Glomerular endothelial cell (primary cell): ENCODE data around the gene RAI1. TPM values are rescaled to one million over a fixed set of nuclear protein-coding genes. Genes with fewer than 3 reads are reported as not detected.
"Not testable (repeated sequence)": the region's sequence is repeated elsewhere in the genome, so short reads cannot be mapped to it uniquely, and the experiment has no call there.

Experiments
- DNase-seq: peaks from one replicate; pipeline ENCODE4 v3.0.0-alpha.2; 2011; ENCODE audit warnings: low read depth, low spot score; ENCODE audit errors: extremely low read depth
- total RNA-seq: library from RNA; depleted of rRNA; stranded (reverse); fragments of >200 nt; gene quantifications from 2 replicates; pipeline ENCODE4 v1.2.3, GENCODE V29; 2015

Gene RAI1
- total RNA-seq, 1 donor from 2014 or later: 64.9 TPM

- DNase-seq: no peak
These were observed 2.0 kb upstream of the RAI1 start for GRCh38 chr17:17679243-17679642.

DNA sequence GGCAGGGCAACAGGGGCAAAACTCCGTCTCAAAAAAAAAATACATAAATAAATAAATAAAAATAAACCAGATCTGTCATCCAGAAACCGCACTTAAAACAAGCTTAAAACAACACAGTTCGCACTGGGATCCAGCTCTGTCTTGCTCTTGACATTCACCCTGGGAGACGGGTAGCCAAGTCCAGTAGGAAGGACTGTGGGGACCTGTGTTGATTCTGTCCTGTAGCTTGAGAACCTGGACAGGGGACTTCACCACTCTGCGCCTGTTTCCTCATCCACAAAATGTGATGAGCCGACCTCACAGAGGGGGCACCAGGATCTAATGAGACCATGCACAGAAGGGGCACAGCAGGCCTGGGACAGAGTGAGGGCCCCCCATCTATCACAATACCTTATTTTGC is 1.5 kb upstream of the RAI1 start:
- no peak for DNase-seq

GRCh38 chr17:17680477-17681186 is 626 bp upstream of the RAI1 start:
- no peak for DNase-seq

DNA sequence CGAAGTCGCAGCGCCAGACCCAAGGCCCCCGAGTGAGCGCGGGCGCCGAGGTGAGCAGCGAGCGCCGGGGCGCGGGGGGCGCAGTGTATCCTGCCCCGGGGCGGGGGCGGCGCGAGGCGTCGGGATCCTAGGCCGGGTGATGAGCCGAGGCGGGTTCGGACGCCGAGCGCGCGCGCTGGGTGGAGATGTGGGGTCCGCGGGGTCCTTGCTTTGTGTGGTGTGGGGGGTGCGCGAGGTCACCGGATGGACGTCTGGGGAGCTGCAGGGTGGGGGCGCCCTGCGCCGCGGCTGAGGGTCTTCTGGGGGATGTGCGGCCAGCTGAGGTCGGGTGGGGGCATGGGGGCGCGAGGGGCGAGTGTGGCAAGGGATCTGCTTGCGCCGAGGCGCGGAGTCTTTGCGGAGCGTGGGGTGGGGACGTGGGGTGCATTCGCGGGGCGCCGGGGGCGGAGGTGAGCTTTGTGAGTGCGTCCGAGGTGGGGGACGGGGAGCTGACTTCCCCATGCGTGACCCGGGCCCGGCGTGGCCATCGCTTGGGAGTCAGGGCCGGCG is 560 bp downstream of the RAI1 start:
- DNase-seq: no peak

DNA sequence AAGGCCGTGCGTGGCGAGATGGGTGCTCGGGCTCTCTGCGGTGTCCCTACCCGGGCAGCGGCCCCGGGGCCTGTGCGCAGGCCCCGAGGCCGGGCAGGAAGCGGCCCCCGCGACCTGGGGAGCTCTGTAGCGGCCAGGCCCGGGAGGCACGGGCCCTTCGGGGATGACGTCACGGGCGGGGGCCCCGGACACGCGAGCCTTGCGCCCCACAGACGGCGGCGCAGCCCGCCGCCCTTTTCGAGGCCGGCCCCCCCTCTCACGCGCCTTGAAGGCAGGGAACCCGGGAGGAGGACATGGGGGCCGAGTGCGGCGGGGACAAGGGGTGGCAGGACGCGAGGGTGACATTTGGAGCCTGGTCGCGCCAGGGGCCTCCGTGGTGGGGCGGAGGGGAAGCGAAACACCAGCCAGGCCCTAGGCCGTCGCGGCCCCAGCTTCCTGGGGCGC is 1.1 kb downstream of the RAI1 start:
- DNase-seq: no peak

- no peak for DNase-seq
These were observed 1.8 kb downstream of the RAI1 start for GRCh38 chr17:17682737-17683680.

- DNase-seq: no peak
These were observed 2.6 kb downstream of the RAI1 start for GRCh38 chr17:17683710-17684365.

- no peak for DNase-seq
These were observed 3.9 kb downstream of the RAI1 start for GRCh38 chr17:17684906-17685774.

DNA sequence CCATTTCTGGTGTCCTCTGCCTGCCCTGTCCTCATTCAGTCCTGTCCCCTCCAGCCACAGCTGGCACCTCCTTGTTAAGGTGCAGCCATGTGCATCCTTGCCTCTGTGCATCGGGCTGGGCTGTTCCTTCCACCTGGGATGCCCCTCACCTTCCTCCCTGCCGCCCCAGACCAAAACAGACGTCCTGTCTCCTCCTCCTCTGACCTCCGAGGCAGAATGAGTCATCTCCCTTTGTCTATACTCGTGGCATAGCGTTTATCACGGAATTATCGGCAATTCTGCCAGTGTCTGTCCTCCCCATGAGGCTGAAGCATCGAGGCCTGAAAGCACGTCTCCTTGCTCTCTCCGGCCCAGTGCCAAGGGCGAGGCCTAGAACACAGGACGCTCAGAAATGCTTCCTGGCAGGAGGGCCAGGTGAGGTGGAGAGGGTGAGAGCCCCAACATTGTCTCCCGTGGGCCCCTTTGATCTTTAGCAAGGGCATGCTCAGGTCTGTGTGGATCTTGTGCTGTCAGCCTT is 4.6 kb downstream of the RAI1 start:
- no peak for DNase-seq

DNA sequence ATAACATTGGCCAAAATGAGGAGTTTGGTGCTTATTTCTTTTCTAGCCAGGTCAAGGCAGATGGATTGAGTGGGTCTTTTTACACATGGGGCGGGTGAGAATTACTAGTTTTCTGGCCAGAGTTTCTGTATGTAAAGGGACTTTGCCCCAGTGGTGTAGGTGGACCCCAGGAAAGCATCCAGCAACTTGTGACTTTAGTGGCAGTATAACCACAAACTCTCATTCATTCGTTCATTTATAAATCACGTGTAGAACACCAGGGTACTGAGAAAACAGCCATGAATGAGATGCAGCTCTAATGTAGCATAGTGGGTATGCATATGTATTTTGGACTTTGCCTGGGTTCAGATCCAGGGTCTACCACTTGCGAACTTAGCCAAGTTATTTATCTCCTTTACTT is 8.1 kb downstream of the RAI1 start:
- DNase-seq: no peak

DNA sequence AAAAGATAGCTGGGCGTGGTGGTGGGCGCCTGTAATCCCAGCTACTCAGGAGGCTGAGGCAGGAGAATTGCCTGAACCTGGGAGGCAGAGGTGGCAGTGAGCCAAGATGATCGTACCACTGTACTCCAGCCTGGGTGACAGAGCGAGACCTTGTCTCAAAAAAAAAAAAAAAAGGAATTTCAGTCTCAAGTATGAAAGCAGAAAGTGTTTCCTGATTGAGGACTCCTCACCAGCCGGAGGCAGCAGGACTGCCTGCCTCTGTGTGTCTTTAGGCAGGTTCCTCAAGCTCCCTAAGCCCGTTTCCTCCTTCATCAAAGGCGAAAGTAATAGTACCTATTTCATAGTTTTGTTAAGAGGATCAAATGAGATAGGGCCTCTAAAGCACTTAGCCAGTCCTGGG is 9.0 kb downstream of the RAI1 start:
- not testable (repeated sequence) for DNase-seq

GRCh38 chr17:17691468-17692263 is 10.4 kb downstream of the RAI1 start:
- no peak for DNase-seq

- DNase-seq: no peak
These were observed 11.3 kb downstream of the RAI1 start for GRCh38 chr17:17692353-17693252.

- no peak for DNase-seq
These were observed 12.3 kb downstream of the RAI1 start for GRCh38 chr17:17693253-17694168.

- no peak for DNase-seq
These were observed 13.2 kb downstream of the RAI1 start for GRCh38 chr17:17694169-17695081.

DNA sequence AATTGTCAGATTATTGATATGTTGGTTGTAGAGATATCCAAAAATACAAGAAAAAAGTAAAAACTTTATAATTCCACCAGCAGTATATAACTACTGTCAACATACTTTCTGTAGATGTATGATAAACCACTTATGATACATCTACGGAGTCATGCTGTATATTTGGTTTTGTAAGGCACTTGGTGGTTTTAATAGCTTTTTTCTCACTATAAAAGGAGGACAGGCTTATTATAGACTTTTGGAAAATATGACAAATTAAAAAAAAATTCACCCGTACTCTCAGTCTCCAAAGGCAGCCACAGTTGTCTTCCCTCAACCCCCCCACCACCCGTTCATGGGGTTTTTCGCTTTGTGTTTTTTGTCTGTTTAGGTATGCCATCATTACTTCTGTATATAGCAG is 14.8 kb downstream of the RAI1 start:
- no peak for DNase-seq
